HG03135 (cell line): ENCODE results near the gene SELENOW.
"Not testable (repeated sequence)": the region's sequence is repeated elsewhere in the genome, so short reads cannot be mapped to it uniquely, and the experiment has no call there.

Experiments
- ATAC-seq: cut with Tn5 transposase; IDR thresholded peaks from one replicate; pipeline ENCODE4 v1.9.1; 2021; ENCODE audit warnings: mild to moderate bottlenecking, moderate library complexity; ENCODE audit not compliant: unreplicated experiment

SELENOW gene

DNA sequence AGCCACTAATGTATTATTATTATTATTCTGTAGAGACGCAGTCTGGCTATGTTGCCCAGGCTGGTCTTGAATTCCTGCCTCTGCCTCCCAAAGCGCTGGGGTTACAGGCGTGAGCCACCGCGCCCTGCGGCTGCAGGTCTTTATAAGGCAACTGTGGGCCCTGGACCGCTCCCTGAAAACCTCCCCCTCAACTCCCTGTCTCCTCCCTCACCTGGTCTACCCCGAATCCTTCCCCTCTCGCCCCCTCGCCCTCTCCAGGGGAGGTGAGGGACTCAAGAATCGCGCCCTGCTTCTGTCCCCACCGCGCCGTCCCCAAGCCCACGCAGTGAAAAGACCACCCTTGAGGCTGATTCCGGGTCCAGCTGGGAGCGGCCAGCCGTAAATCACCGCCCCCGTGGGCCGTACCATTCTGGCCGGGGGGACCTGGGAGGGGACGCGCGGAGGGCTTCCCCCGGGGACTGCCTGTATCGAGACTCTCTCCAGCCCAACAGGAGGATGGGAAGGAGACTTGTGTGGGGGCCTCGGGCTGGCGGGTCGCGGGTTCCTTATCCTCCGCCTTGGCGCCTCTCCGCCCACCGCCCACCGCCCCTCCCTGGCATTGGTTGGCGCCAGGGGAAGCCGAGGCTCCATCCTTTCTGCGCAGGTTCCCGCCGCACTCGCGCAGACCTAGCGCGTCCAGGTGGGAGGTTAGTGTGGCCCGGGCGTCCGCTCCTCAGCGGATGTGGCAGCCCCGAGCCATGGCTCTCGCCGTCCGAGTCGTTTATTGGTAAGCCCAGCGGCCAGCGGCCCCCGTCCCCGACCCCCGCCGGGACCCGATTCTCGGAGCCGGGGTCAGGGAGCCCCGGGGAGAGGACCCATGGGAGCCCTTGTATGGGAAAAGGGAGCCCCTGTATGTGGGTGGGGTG, at the start of gene SELENOW:
SELENOW (plus strand) TSS at position 655 of the 905 bp plus-strand sequence; CDS start at position 738, 83 bp downstream.
- ATAC-seq, result peak; percentile 76

DNA sequence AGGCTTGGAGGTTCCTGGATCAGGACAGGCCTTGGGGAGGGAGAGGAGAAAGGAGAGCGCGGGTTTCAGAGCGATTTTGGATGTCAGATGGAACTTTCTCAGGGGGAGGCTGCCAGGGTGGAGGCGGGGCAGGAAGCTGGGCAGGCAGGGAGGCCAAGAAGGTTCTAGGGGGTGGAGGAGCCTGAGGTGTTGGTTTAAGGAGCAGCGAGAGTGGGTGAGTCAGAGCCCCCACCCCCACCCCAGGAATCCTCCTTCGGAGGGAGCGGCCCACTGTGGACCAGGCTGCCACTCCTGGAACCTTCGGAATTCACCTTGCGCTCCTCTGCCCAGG, 49.1 kb upstream of the SELENOW start:
- no peak for ATAC-seq

- no peak for ATAC-seq
Measured at GRCh38 chr19:47729799-47730520, 48.5 kb upstream of the SELENOW start.

GRCh38 chr19:47730521-47730889, 48.0 kb upstream of the SELENOW start:
- no peak for ATAC-seq

- ATAC-seq, result no peak
Measured at GRCh38 chr19:47730910-47731309, 47.6 kb upstream of the SELENOW start.

- ATAC-seq, result no peak
Measured at GRCh38 chr19:47735131-47735530, 43.4 kb upstream of the SELENOW start.

DNA sequence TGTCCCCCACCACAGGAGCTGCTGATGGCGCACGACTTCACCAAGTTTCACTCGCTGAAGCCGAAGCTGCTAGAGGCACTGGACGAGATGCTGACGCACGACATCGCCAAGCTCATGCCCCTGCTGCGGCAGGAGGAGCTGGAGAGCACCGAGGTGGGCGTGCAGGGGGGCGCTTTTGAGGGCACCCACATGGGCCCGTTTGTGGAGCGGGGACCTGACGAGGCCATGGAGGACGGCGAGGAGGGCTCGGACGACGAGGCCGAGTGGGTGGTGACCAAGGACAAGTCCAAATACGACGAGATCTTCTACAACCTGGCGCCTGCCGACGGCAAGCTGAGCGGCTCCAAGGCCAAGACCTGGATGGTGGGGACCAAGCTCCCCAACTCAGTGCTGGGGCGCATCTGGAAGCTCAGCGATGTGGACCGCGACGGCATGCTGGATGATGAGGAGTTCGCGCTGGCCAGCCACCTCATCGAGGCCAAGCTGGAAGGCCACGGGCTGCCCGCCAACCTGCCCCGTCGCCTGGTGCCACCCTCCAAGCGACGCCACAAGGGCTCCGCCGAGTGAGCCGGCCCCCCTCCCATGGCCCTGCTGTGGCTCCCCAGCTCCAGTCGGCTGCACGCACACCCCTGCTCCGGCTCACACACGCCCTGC, 37.5 kb upstream of the SELENOW start:
- no peak for ATAC-seq

DNA sequence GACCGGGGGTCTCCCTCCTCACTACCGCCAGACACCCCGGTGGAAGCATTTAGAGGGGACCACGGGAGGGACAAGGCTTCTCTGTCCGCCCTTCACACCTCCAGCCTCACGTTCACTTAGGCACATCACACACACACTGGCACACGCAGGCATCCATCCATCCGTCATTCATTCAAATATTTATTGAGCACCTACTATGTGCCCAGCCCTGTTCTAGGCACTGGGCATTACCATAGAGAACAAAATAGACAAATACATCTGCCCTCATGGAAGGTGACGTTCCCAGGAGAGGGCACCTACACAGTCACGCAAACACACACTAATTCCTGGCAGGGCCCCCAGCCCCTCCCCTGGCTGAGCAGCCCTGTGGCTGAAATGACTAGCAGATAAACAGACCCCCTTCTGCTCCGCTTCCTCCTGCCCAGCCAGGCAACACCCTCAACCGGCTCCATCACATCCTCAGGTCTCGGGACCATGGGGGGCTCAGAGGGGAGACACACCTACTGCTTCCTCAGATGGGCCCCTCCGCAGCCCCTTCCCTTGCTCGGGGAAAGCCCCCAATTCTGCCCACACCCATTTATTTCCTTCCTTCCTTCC, 36.9 kb upstream of the SELENOW start:
- no peak for ATAC-seq

DNA sequence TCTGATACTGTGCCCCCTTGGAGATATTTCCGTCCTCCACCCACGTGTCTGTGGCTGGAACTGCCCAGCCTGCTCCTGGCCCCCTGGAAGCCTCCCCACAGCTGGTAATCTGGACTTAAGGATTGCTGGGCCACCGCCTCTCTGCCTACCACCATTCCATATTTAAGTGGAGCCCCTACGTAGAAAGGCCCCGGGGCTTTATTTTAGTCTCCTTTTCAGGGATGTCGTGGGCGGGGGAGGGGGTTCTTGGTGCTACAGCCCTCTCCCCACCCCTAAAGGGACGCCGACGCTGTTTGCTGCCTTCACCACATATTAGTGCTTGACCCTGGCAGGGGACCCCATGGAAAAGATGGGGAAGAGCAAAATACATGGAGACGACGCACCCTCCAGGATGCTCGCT, 35.9 kb upstream of the SELENOW start:
- no peak for ATAC-seq

DNA sequence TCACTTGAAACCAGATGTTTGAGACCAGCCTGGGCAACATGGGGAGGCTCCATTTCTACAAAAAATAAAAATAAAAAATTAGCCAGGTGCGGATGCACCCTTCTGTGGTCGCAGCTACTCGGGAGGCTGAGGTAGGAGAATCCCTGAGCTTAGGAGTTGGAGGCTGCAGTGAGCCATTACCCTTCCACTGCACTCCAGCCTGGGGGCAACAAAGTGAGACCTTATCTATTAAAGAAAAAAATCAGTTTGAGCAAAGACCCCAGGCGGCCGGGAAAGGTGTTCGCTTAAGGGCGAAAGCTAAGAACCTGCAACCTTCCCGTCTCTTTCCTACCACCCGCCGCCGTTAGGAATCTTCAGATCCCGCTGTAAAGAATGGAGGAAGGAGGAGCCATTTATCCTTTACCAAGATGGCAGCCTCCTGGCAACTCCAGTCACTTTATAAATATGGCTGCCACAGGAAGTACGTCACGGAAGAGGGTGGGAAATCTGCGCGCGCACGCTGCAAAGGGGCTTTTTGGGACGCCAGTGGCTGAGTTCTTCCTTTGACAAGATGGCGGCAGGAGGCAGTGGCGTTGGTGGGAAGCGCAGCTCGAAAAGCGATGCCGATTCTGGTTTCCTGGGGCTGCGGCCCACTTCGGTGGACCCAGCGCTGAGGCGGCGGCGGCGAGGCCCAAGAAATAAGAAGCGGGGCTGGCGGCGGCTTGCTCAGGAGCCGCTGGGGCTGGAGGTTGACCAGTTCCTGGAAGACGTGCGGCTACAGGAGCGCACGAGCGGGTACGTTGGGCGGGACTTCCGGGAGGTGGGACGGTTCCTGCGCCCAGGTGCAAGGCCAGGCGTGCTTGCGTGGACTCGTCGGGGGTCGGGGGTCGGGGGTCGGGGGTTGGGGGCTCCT, 33.2 kb upstream of the SELENOW start, which contains the start of gene NOP53:
NOP53 (plus strand) TSS at position 537 of the 892 bp plus-strand sequence; CDS start at position 551, 14 bp downstream.
- ATAC-seq, result peak; percentile 70

- ATAC-seq, result not testable (repeated sequence)
Measured at GRCh38 chr19:47746129-47746528, 32.4 kb upstream of the SELENOW start.

GRCh38 chr19:47749326-47749725, 29.2 kb upstream of the SELENOW start:
- ATAC-seq, result no peak

DNA sequence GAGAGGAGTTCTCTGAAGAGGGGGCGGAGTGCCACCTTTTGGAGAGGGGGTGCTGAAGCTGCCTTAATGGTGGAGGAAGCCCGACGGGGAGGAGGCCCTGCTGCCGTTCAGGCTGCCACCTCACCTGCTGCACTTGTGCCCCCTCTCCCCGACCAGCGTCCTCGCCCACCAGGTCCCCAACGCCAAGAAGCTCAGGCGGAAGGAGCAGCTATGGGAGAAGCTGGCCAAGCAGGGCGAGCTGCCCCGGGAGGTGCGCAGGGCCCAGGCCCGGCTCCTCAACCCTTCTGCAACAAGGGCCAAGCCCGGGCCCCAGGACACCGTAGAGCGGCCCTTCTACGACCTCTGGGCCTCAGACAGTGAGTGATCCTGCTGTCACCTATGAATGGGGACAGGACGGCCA, 27.8 kb upstream of the SELENOW start:
- ATAC-seq, result no peak

DNA sequence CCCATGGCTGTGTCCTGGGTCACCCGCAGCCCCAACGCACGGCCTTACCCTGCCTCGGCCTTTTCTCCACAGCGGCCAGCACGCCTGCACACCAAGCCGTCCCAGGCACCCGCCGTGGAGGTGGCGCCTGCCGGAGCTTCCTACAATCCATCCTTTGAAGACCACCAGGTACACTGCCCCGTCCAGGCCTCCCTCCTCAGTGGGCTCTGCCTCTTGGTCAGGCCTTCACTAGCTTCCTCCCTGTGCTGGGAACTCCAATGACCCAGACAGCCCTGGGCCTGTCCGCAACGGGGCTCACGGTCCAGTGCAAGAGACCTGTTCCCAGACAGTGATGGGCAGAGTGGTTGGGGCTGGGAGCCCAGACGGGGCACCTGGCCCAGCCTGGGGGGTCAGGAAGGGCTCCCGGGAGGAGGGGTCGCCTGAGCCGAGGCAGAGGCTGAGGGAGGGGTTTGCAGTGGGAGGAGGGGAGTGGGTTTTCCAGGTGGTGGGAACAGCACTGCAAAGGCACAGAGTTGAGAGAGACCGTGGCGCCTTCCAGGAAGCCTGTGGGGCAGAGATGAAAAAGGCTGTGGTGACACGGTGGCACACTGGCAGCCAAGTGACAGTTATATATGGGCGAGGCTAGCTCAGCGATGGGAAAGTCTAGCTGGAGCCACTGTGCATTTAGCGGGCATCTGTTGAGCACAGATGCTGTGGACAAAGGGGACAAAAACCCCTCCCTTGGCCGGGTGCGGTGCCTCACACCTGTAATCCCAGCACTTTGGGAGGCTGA, 25.9 kb upstream of the SELENOW start:
- no peak for ATAC-seq

DNA sequence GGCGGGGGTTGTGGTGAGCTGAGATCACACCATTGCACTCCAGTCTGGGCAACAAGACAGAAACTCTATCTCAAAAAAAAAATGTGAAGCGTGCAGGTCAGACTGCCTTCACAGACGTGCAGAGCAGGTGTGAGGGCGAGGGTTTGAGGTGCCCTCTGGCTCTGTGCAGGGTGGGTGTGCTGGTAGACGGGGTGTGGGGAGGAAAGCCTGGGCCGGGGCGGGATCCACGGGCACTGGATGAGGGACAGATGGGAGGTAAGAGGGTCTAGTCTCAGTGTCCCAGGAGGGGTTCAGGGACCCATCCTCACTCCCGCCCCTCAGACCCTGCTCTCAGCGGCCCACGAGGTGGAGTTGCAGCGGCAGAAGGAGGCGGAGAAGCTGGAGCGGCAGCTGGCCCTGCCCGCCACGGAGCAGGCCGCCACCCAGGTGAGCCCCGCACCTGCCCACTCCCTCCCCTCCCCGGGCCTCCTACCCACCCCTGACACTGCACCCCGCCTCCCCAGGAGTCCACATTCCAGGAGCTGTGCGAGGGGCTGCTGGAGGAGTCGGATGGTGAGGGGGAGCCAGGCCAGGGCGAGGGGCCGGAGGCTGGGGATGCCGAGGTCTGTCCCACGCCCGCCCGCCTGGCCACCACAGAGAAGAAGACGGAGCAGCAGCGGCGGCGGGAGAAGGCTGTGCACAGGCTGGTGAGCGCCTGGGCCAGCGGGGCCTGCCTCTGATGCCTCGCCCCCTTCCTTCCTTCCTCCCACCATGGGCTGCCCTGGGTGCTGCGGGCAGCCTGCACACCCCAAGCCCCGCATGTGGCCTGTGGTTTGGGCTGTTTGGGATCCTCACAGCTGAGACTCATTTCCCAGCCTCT, 24.1 kb upstream of the SELENOW start:
- ATAC-seq, result no peak

DNA sequence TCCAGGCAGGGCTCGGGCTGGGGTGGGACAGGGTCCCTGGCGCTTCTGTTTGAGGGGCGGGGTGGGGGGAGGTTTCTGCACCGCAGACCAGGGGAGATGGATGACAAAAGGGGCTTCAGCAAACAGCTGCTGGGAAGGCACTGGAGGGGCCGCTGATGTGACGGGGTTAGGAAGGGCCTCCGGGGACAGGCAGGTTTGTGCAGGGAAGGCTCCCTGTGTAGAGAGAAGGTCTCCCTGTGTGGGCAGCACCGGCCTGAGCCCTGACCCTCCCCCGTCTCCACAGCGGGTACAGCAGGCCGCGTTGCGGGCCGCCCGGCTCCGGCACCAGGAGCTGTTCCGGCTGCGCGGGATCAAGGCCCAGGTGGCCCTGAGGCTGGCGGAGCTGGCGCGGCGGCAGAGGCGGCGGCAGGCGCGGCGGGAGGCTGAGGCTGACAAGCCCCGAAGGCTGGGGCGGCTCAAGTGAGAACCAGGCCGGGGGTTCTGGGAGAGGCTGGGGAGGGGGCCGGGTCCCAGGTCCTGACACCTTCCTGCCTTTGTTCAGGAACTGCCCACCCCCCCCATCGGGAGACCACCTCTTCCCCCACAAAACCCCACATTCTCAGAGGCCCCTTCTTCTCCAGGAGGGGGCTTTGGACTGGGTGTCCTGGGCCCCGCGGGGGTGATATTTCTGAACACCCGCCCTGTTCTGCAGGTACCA, 23.3 kb upstream of the SELENOW start:
- no peak for ATAC-seq

DNA sequence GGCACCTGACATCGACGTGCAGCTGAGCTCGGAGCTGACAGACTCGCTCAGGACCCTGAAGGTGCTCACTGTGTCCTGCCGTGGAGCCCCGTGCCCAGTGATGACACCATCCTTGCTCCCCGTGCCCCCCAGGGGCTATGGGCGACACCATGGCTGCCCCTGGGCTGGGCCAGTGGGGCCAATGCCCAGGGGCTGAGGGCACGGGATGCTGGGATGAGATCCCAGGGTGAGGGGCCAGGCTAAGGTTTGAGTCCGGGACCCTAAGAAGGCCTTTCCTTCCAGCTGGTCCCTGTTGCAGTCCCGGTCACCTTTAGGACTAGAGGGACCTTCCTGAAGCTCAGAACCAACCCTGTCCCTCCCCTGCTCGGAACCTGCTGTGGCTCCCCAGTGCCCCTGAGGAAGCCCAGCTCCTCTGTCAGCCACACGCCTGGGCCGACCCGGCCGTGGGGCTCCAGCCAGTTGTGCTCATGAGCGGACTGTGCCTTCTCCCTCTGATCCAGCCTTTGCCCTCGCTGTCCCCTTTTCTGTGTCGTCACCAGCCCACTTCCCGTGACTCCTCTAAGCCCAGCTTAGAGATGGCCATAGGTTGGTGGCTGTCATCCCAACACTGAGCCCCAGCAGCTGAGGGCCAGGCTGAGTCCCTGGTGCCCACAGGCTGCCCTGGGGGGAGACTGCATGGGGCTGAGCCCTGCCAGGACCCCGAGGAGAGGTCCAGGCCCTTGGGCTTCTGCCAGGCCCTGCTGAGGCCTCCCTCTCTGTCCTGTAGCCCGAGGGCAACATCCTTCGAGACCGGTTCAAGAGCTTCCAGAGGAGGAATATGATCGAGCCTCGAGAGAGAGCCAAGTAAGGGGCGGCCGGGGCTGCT, 22.5 kb upstream of the SELENOW start:
- no peak for ATAC-seq
